Smooth muscle cell (in vitro differentiated cells): Measurements from ENCODE around the gene MX2. TPM values are rescaled to one million over a fixed set of nuclear protein-coding genes. Genes with fewer than 3 reads are reported as not detected.

Experiments
- DNase-seq: peaks from one replicate; lab custom pipeline; 2025; ENCODE audit not compliant: unreplicated experiment; lab: John Stamatoyannopoulos, UW
- H2AFZ ChIP-seq: fragments of 200-600 bp; sonication (generic); 2 replicates; pipeline ENCODE4 v1.6.0; 2016; ENCODE audit warnings: antibody characterized with exemption, low read depth, mild to moderate bottlenecking
- H3F3A ChIP-seq: fragments of 200-600 bp; sonication (generic); 2 replicates; pipeline ENCODE4 v1.6.0; 2017; ENCODE audit warnings: antibody characterized with exemption, low read depth
- H3K27ac ChIP-seq: fragments of 200-600 bp; sonication (generic); 2 replicates; pipeline ENCODE4 v1.5.1; 2016; ENCODE audit warnings: low read depth, mild to moderate bottlenecking
- H3K27me3 ChIP-seq: fragments of 200-600 bp; sonication (generic); 2 replicates; pipeline ENCODE4 v1.6.1; 2016; ENCODE audit warnings: low read depth, mild to moderate bottlenecking
- H3K36me3 ChIP-seq: fragments of 200-600 bp; sonication (generic); 2 replicates; pipeline ENCODE4 v1.5.1; 2016; ENCODE audit warnings: low read depth
- H3K4me1 ChIP-seq: fragments of 200-600 bp; sonication (generic); 2 replicates; pipeline ENCODE4 v1.5.1; 2016; ENCODE audit warnings: low read depth
- H3K4me2 ChIP-seq: fragments of 200-600 bp; sonication (generic); 2 replicates; pipeline ENCODE4 v1.6.0; 2016; ENCODE audit warnings: mild to moderate bottlenecking
- H3K4me3 ChIP-seq: fragments of 200-600 bp; sonication (generic); 2 replicates; pipeline ENCODE4 v1.5.1; 2016; ENCODE audit warnings: mild to moderate bottlenecking
- H3K79me2 ChIP-seq: fragments of 200-600 bp; sonication (generic); 2 replicates; pipeline ENCODE4 v1.6.0; 2016; ENCODE audit warnings: low read depth, mild to moderate bottlenecking
- H3K9ac ChIP-seq: fragments of 200-600 bp; sonication (generic); 2 replicates; pipeline ENCODE4 v1.6.0; 2016; ENCODE audit warnings: low read depth
- H3K9me3 ChIP-seq: fragments of 200-600 bp; sonication (generic); replicated peaks from 2 replicates; pipeline ENCODE4 v1.5.1; 2016; ENCODE audit warnings: low read depth
- H4K20me1 ChIP-seq: fragments of 200-600 bp; sonication (generic); 2 replicates; pipeline ENCODE4 v1.6.0; 2016; ENCODE audit warnings: low read depth
- WGBS: methylation state at CpG from one replicate; pipeline ENCODE4 v1.1.7; 2016; ENCODE audit warnings: low lambda C conversion rate; 5-methylcytosine and 5-hydroxymethylcytosine counted together
- polyA plus RNA-seq: library from polyadenylated mRNA; unstranded; fragments of >200 nt; fragmentation: Nextera tagmentation; extraction: Ambion mirVana; gene quantifications from 2 replicates; pipeline ENCODE4 v1.2.1, GENCODE V29; 2016
- total RNA-seq: library from RNA; depleted of rRNA; stranded (reverse); fragments of >200 nt; gene quantifications from 2 replicates; pipeline ENCODE4 v1.2.3, GENCODE V29; 2014
- TF ChIP-seq, protein P1 (sequence below): fragments of 200-600 bp; sonication (generic); IDR thresholded peaks from 2 replicates; pipeline ENCODE4 v1.5.1; 2017; ENCODE audit warnings: borderline replicate concordance, mild to moderate bottlenecking, antibody characterized with exemption; ENCODE audit not compliant: insufficient read depth, poor library complexity, severe bottlenecking

Gene MX2
- total and polyA plus RNA-seq, 2 experiments from 2014 or later = 2.5 to 3.1 TPM

DNA sequence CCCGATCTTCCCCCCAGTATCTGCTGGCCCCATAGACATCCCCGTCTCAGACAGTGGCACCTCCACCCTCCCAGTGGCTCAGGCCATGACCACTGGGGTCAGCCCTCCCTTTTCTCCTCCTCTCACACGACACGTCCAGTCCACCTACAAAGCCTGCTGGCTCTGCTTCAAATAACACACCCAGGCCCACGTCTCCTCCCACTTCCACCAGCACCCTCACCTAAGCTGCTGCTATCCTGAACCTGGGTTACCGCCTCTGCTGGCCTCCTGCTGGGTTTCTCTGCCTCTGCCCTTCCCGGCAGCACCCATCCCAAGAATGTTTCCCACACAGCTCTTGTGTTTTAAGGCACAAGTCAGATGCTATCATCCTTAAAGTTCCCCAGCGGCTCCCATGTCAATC lies 26.0 kb downstream of the MX2 start:
- WGBS = 90% methylated on average over 8 of the region's 8 CpGs
- DNase-seq = no peak
- H3K27ac ChIP-seq = no peak overlapping the region

DNA sequence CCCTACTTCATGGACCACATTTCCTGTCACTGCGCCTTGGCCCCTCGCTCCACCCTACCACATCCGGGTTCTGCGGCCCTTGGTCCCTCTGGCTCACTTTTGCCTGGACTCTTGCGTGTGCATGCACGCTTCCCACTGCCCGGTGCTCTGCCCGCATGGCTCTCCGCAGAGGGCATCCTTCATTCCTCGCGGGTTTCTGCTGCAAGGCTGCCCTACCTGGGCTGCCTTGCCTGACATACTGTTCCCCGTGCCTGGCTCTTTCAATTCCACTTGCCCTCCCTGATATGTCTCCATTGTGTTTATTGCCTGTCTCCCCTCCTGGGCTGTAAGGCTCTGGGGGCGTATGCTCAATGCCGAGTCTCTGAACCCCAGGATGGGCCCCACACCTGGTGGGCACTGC lies 26.4 kb downstream of the MX2 start:
- Histone ChIP-seq H3K9me3 (no peaks in the 10 kb centered on the region), H3K27me3 (no peaks in the 10 kb centered on the region), H3K9ac (no peak overlapping the region), H3F3A (no peaks in the 10 kb centered on the region), H3K36me3 (no peaks in the 10 kb centered on the region), H2AFZ (no peak overlapping the region), H4K20me1 (no peaks in the 10 kb centered on the region), H3K4me3 (no peak overlapping the region), H3K4me2 (no peak overlapping the region), H3K79me2 (no peaks in the 10 kb centered on the region), H3K27ac (no peak overlapping the region), H3K4me1 (no peaks in the 10 kb centered on the region)
- WGBS = 95% methylated on average over 14 of the region's 14 CpGs
- no peak for DNase-seq
- TF ChIP-seq, protein P1, sequence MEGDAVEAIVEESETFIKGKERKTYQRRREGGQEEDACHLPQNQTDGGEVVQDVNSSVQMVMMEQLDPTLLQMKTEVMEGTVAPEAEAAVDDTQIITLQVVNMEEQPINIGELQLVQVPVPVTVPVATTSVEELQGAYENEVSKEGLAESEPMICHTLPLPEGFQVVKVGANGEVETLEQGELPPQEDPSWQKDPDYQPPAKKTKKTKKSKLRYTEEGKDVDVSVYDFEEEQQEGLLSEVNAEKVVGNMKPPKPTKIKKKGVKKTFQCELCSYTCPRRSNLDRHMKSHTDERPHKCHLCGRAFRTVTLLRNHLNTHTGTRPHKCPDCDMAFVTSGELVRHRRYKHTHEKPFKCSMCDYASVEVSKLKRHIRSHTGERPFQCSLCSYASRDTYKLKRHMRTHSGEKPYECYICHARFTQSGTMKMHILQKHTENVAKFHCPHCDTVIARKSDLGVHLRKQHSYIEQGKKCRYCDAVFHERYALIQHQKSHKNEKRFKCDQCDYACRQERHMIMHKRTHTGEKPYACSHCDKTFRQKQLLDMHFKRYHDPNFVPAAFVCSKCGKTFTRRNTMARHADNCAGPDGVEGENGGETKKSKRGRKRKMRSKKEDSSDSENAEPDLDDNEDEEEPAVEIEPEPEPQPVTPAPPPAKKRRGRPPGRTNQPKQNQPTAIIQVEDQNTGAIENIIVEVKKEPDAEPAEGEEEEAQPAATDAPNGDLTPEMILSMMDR = no peak

More for the DNA sequence above, 26.0 kb downstream of the MX2 start:
- no peaks in the 10 kb centered on the region for H3K79me2 ChIP-seq
- no peaks in the 10 kb centered on the region for H3K4me1 ChIP-seq
- H3K9me3 ChIP-seq = no peaks in the 10 kb centered on the region
- H3K27me3 ChIP-seq = no peaks in the 10 kb centered on the region
- H3F3A ChIP-seq = no peaks in the 10 kb centered on the region
- H3K4me2 ChIP-seq = no peak overlapping the region
- TF ChIP-seq, protein P1 = no peak
- no peak overlapping the region for H3K4me3 ChIP-seq
- no peak overlapping the region for H3K9ac ChIP-seq
- H4K20me1 ChIP-seq = no peaks in the 10 kb centered on the region
- H2AFZ ChIP-seq = no peak overlapping the region
- H3K36me3 ChIP-seq = no peaks in the 10 kb centered on the region

DNA sequence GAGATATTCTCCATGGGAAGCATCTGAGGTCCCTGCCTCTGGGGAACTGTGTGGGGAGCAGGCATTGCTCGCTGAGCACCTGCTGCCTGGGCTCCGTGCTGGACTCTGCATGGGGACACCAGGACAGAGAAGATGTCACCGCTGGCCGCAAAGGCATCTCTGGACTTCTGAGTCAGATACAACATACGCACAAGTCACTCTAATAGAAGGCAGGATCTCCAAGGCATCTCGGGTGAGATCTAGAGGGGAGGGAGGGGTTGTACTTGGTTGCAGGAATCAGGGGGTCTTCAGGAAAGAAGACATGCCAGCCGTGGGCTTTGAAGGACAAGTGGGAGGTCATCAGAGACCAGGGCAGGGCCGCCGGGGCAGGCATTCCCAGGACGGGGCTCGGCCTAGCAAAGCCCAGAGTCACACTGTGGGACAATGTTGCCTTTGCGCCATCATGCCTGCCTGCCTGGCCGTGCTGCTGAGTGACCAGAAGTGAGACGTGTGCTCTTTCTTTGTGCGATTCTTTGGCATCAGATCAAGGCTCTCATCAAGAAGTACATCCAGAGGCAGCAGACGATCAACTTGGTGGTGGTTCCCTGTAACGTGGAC lies 28.3 kb downstream of the MX2 start:
- Histone ChIP-seq H3K27ac (no peak overlapping the region), H4K20me1 (no peaks in the 10 kb centered on the region), H3K4me2 (no peak overlapping the region), H3K9me3 (no peaks in the 10 kb centered on the region), H3K27me3 (no peaks in the 10 kb centered on the region), H3K36me3 (no peaks in the 10 kb centered on the region), H2AFZ (no peak overlapping the region), H3K79me2 (no peaks in the 10 kb centered on the region), H3K4me3 (no peak overlapping the region), H3K4me1 (no peaks in the 10 kb centered on the region), H3K9ac (no peak overlapping the region), H3F3A (no peaks in the 10 kb centered on the region)
- WGBS = 91% methylated on average over 17 of the region's 17 CpGs
- TF ChIP-seq, protein P1 = no peak
- DNase-seq = no peak

DNA sequence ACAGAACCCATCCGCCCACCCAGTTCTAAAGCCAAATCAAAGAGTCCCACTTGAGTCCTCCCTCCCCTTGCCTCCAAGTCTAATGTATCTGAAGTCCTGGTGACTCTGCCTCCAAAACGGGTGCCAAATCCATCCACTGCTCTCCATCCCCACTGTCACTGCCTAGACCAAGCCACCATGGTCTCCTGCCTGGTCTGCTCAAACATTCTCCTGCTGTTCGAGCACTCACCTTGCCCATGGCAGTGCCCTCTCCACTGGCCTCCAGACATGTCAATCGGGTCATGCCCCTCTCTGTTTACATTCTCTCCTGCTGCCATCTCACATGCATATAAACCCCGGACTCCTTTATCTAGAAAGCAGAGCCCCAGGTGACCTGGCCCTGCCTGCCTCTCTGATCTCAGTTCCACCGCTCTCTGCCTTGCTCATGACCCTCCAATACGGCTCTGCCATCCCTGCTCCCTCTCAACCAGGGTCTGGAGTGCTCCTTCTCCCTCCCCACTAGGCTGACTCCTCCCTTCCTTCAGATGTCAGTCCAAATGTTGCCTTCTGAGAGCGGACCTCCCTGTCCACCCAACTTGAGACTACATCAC lies 32.1 kb downstream of the MX2 start:
- Histone ChIP-seq H4K20me1 (no peaks in the 10 kb centered on the region), H3K36me3 (no peaks in the 10 kb centered on the region), H3F3A (no peaks in the 10 kb centered on the region), H3K27me3 (no peaks in the 10 kb centered on the region), H3K4me2 (no peak overlapping the region), H2AFZ (no peak overlapping the region), H3K27ac (no peak overlapping the region), H3K4me3 (no peak overlapping the region), H3K79me2 (no peaks in the 10 kb centered on the region), H3K4me1 (no peaks in the 10 kb centered on the region), H3K9me3 (no peaks in the 10 kb centered on the region), H3K9ac (no peak overlapping the region)
- 94% methylated on average over 8 of the region's 8 CpGs for whole genome bisulfite sequencing
- no peak for DNase-seq
- TF ChIP-seq, protein P1 = no peak
